Trophoblast cell (in vitro differentiated cells and primary cell): ENCODE measurements around the gene CIB4.

Experiments
- DNase-seq, 2 donors: peaks; one replicate each; pipeline ENCODE4 v3.0.0-alpha.2; 2016
- H2AFZ ChIP-seq: 2 replicates; pipeline ENCODE4 v1.6.1; 2013; ENCODE audit warnings: low read length, moderate library complexity, mild to moderate bottlenecking; ENCODE audit not compliant: insufficient read depth, poor library complexity
- H2AK5ac ChIP-seq: 2 replicates; pipeline ENCODE4 v1.6.1; 2013; ENCODE audit warnings: mild to moderate bottlenecking, low read length
- H2BK120ac ChIP-seq: 2 replicates; pipeline ENCODE4 v1.6.1; 2013; ENCODE audit warnings: low read length, mild to moderate bottlenecking, moderate library complexity; ENCODE audit not compliant: insufficient read depth, poor library complexity
- H2BK12ac ChIP-seq: 2 replicates; pipeline ENCODE4 v1.6.1; 2013; ENCODE audit warnings: mild to moderate bottlenecking, low read length, moderate library complexity
- H2BK5ac ChIP-seq: 2 replicates; pipeline ENCODE4 v1.6.1; 2013; ENCODE audit warnings: low read length, low read depth, moderate library complexity, mild to moderate bottlenecking; ENCODE audit not compliant: poor library complexity
- H3K14ac ChIP-seq: 2 replicates; pipeline ENCODE4 v1.6.1; 2013; ENCODE audit warnings: mild to moderate bottlenecking, low read length
- H3K18ac ChIP-seq: 2 replicates; pipeline ENCODE4 v1.6.1; 2013; ENCODE audit warnings: mild to moderate bottlenecking, low read length
- H3K23ac ChIP-seq: 2 replicates; pipeline ENCODE4 v1.6.1; 2013; ENCODE audit warnings: low read length
- H3K27ac ChIP-seq: 2 replicates; pipeline ENCODE4 v1.5.1; 2013; ENCODE audit warnings: low read depth, mild to moderate bottlenecking, inconsistent platforms, low read length, moderate library complexity
- H3K27me3 ChIP-seq: 2 replicates; pipeline ENCODE4 v1.6.1; 2013; ENCODE audit warnings: inconsistent platforms, mild to moderate bottlenecking, low read length, moderate library complexity; ENCODE audit not compliant: insufficient read depth
- H3K36me3 ChIP-seq, 2 experiments: 1 replicate in 1 of 2; 2 replicates in 1 of 2; pipeline ENCODE4 v1.6.1; 2013; ENCODE audit warnings: low read length in 2 of 2, mild to moderate bottlenecking in 2 of 2, moderate library complexity in 1 of 2; ENCODE audit not compliant: insufficient read depth in 2 of 2, control insufficient read depth in 1 of 2
- H3K4ac ChIP-seq: 2 replicates; pipeline ENCODE4 v1.6.1; 2013; ENCODE audit warnings: low read depth, mild to moderate bottlenecking, low read length, moderate library complexity
- H3K4me1 ChIP-seq, 2 experiments: 1 replicate in 1 of 2; 2 replicates in 1 of 2; pipeline ENCODE4 v1.6.1; 2013; ENCODE audit warnings: low read length in 2 of 2, mild to moderate bottlenecking in 2 of 2, moderate library complexity in 1 of 2; ENCODE audit not compliant: insufficient read depth in 2 of 2, control insufficient read depth in 1 of 2
- H3K4me2 ChIP-seq: 2 replicates; pipeline ENCODE4 v1.6.1; 2013; ENCODE audit warnings: inconsistent platforms, mild to moderate bottlenecking, low read length, moderate library complexity
- H3K4me3 ChIP-seq: 2 replicates; pipeline ENCODE4 v1.5.1; 2013; ENCODE audit warnings: mild to moderate bottlenecking, low read depth, low read length, inconsistent platforms
- H3K79me1 ChIP-seq: one replicate; pipeline ENCODE4 v1.6.1; 2013; ENCODE audit warnings: low read length
- H3K79me2 ChIP-seq: 2 replicates; pipeline ENCODE4 v1.6.1; 2013; ENCODE audit warnings: low read length, mild to moderate bottlenecking; ENCODE audit not compliant: control insufficient read depth, insufficient read depth, poor library complexity
- H3K9ac ChIP-seq: 2 replicates; pipeline ENCODE4 v1.6.1; 2013; ENCODE audit warnings: mild to moderate bottlenecking, low read length
- H3K9me3 ChIP-seq: 2 replicates; pipeline ENCODE4 v1.6.1; 2013; ENCODE audit warnings: low read depth, mild to moderate bottlenecking, control low read depth, inconsistent platforms, low read length; ENCODE audit not compliant: insufficient read depth
- H4K12ac ChIP-seq: 2 replicates; pipeline ENCODE4 v1.6.1; 2013; ENCODE audit warnings: low read depth, mild to moderate bottlenecking, low read length, moderate library complexity
- H4K8ac ChIP-seq: 2 replicates; pipeline ENCODE4 v1.6.1; 2013; ENCODE audit warnings: low read depth, mild to moderate bottlenecking, low read length, moderate library complexity
- H4K91ac ChIP-seq: one replicate; pipeline ENCODE4 v1.6.1; 2013; ENCODE audit warnings: low read depth, mild to moderate bottlenecking, low read length, moderate library complexity
- WGBS: extraction: QIAGEN DNeasy Blood & Tissue Kit; methylation state at CpG from one replicate; pipeline ENCODE4 v1.1.7; 2013; ENCODE audit warnings: missing lambda C conversion rate; ENCODE audit not compliant: insufficient read length, insufficient coverage; ENCODE audit errors: extremely low coverage; 5-methylcytosine and 5-hydroxymethylcytosine counted together

The CIB4 gene

GRCh38 chr2:26617588-26618083, 23.5 kb downstream of the CIB4 start:
- H3K4ac ChIP-seq = no peak overlapping the region
- H3K9ac ChIP-seq = no peak overlapping the region
- no peak for DNase-seq
- peaks cover 4% of the 10 kb centered on the region for H3K27me3 ChIP-seq
- H3K9me3 ChIP-seq = no peaks in the 10 kb centered on the region
- no peak overlapping the region for H2BK12ac ChIP-seq
- no peak overlapping the region for H4K91ac ChIP-seq
- no peak overlapping the region for H3K27ac ChIP-seq
- no peak overlapping the region for H4K8ac ChIP-seq
- no peaks in the 10 kb centered on the region for H3K79me1 ChIP-seq
- no peak overlapping the region for H4K12ac ChIP-seq
- H3K79me2 ChIP-seq = no peaks in the 10 kb centered on the region
- no CpG with 5 or more reads among the region's 7 CpGs for WGBS
- no peak overlapping the region for H3K4me3 ChIP-seq
- no peak overlapping the region for H2AK5ac ChIP-seq
- no peak overlapping the region for H2BK5ac ChIP-seq
- H3K18ac ChIP-seq = no peak overlapping the region
- no peak overlapping the region for H2AFZ ChIP-seq
- H3K36me3 ChIP-seq = no peaks in the 10 kb centered on the region
- H3K4me1 ChIP-seq = peaks cover 2 to 6% of the 10 kb centered on the region in 2 experiments
- H3K23ac ChIP-seq = no peak overlapping the region
- no peak overlapping the region for H3K14ac ChIP-seq
- no peak overlapping the region for H2BK120ac ChIP-seq
- H3K4me2 ChIP-seq = no peak overlapping the region

GRCh38 chr2:26616706-26617587, 24.2 kb downstream of the CIB4 start:
- Histone ChIP-seq H4K91ac (no peak overlapping the region), H2BK120ac (no peak overlapping the region), H3K9me3 (no peaks in the 10 kb centered on the region), H4K12ac (no peak overlapping the region), H2AK5ac (no peak overlapping the region), H2AFZ (no peak overlapping the region), H3K4ac (no peak overlapping the region), H3K27me3 (peaks cover 4% of the 10 kb centered on the region), H2BK12ac (no peak overlapping the region), H3K4me2 (no peak overlapping the region), H4K8ac (no peak overlapping the region), H3K79me2 (no peaks in the 10 kb centered on the region), H3K4me1 (peaks cover 2 to 6% of the 10 kb centered on the region in 2 experiments), H3K9ac (no peak overlapping the region), H3K23ac (no peak overlapping the region), H3K27ac (no peak overlapping the region), H2BK5ac (no peak overlapping the region), H3K18ac (no peak overlapping the region), H3K36me3 (no peaks in the 10 kb centered on the region), H3K14ac (no peak overlapping the region), H3K4me3 (no peak overlapping the region), H3K79me1 (no peaks in the 10 kb centered on the region)
- DNase-seq = no peak
- no CpG with 5 or more reads among the region's 10 CpGs for WGBS

GRCh38 chr2:26615860-26616705, 25.1 kb downstream of the CIB4 start:
- no peak overlapping the region for H3K4me3 ChIP-seq
- no peaks in the 10 kb centered on the region for H3K79me2 ChIP-seq
- H2AK5ac ChIP-seq = no peak overlapping the region
- H3K9ac ChIP-seq = no peak overlapping the region
- no peaks in the 10 kb centered on the region for H3K79me1 ChIP-seq
- no peak overlapping the region for H4K12ac ChIP-seq
- H3K27ac ChIP-seq = no peak overlapping the region
- H4K8ac ChIP-seq = no peak overlapping the region
- H3K9me3 ChIP-seq = no peaks in the 10 kb centered on the region
- no peak overlapping the region for H3K4me2 ChIP-seq
- H3K18ac ChIP-seq = no peak overlapping the region
- no CpG with 5 or more reads among the region's 18 CpGs for WGBS
- no peak overlapping the region for H4K91ac ChIP-seq
- no peak overlapping the region for H3K23ac ChIP-seq
- no peak overlapping the region for H2BK5ac ChIP-seq
- no peak overlapping the region for H3K14ac ChIP-seq
- peaks cover 4% of the 10 kb centered on the region for H3K27me3 ChIP-seq
- no peak overlapping the region for H2BK12ac ChIP-seq
- no peaks in the 10 kb centered on the region for H3K36me3 ChIP-seq
- H3K4me1 ChIP-seq = peaks cover 2 to 6% of the 10 kb centered on the region in 2 experiments
- no peak for DNase-seq
- H2BK120ac ChIP-seq = no peak overlapping the region
- H2AFZ ChIP-seq = no peak overlapping the region
- H3K4ac ChIP-seq = no peak overlapping the region

GRCh38 chr2:26615336-26615859, 25.8 kb downstream of the CIB4 start:
- Histone ChIP-seq H2BK12ac (no peak overlapping the region), H3K9ac (no peak overlapping the region), H3K79me2 (no peaks in the 10 kb centered on the region), H2BK5ac (no peak overlapping the region), H2AFZ (no peak overlapping the region), H3K18ac (no peak overlapping the region), H3K27me3 (peaks cover 4% of the 10 kb centered on the region), H3K27ac (no peak overlapping the region), H3K4me2 (no peak overlapping the region), H3K9me3 (no peaks in the 10 kb centered on the region), H4K91ac (no peak overlapping the region), H3K14ac (no peak overlapping the region), H3K36me3 (no peaks in the 10 kb centered on the region), H3K23ac (no peak overlapping the region), H2AK5ac (no peak overlapping the region), H3K4me1 (peaks cover 2 to 6% of the 10 kb centered on the region in 2 experiments), H4K12ac (no peak overlapping the region), H3K4me3 (no peak overlapping the region), H4K8ac (no peak overlapping the region), H3K4ac (no peak overlapping the region), H2BK120ac (no peak overlapping the region), H3K79me1 (no peaks in the 10 kb centered on the region)
- WGBS = no CpG with 5 or more reads among the region's 10 CpGs
- no peak for DNase-seq
